ACC112 (cell line): ENCODE results near the gene LIN28B.
"Not testable (repeated sequence)": the region's sequence is repeated elsewhere in the genome, so short reads cannot be mapped to it uniquely, and the experiment has no call there.

Source experiments
- H2AFZ ChIP-seq: fragments of 200-600 bp; sonication (generic); one replicate; pipeline ENCODE4 v1.6.0; 2017; ENCODE audit warnings: antibody characterized with exemption, low read length; ENCODE audit not compliant: unreplicated experiment
- H3K27ac ChIP-seq: fragments of 200-600 bp; sonication (generic); 2 replicates; pipeline ENCODE4 v1.5.1; 2014; ENCODE audit warnings: low read depth, mild to moderate bottlenecking, antibody characterized with exemption, low read length, moderate library complexity
- H3K27me3 ChIP-seq: fragments of 200-600 bp; sonication (generic); 2 replicates; pipeline ENCODE4 v1.6.1; 2014; ENCODE audit warnings: mild to moderate bottlenecking, antibody characterized with exemption, low read length, moderate library complexity, mixed read lengths; ENCODE audit not compliant: insufficient read depth
- H3K36me3 ChIP-seq: fragments of 200-600 bp; sonication (generic); 2 replicates; pipeline ENCODE4 v1.6.1; 2016; ENCODE audit warnings: mild to moderate bottlenecking, antibody characterized with exemption, low read length, moderate library complexity, mixed read lengths; ENCODE audit not compliant: insufficient read depth
- H3K4me1 ChIP-seq: fragments of 200-600 bp; sonication (generic); one replicate; pipeline ENCODE4 v1.6.1; 2016; ENCODE audit warnings: low read length, mixed read lengths; ENCODE audit not compliant: insufficient read depth, unreplicated experiment, control insufficient read depth
- H3K4me3 ChIP-seq: fragments of 200-600 bp; sonication (generic); 2 replicates; pipeline ENCODE4 v1.5.1; 2014; ENCODE audit warnings: mild to moderate bottlenecking, low read depth, low read length
- H3K79me2 ChIP-seq: fragments of 200-600 bp; sonication (generic); one replicate; pipeline ENCODE4 v1.6.0; 2016; ENCODE audit warnings: low read length; ENCODE audit not compliant: control insufficient read depth, unreplicated experiment, insufficient read depth

Gene LIN28B

DNA sequence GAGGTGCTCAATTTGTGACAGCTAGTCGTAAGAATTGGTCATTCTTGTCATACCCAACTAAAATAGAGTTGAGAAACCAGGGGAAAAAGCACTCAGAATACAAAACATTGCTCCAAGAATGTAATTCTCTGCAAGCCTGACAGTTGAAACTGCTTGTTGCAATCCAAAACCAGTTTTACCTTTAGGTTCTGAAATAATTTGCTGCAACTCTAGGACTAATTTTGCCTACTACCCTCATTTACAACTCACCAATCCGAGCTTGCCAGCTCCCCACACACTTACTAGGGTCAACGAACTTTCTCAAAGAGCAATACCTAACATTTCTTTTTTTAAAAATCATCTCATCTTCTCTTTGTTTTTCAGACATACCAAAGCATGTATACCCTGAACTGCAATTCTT lies 29.7 kb downstream of the LIN28B start:
- Histone ChIP-seq H3K79me2 (no peaks in the 10 kb centered on the region), H3K4me3 (no peak overlapping the region)

GRCh38 chr6:104987218-104987617 lies 30.3 kb downstream of the LIN28B start:
- Histone ChIP-seq H3K27ac (no peak overlapping the region), H3K36me3 (no peaks in the 10 kb centered on the region), H3K79me2 (no peaks in the 10 kb centered on the region), H3K4me3 (no peak overlapping the region), H3K4me1 (no peaks in the 10 kb centered on the region), H2AFZ (no peak overlapping the region), H3K27me3 (no peaks in the 10 kb centered on the region)

More for the DNA sequence above, 29.7 kb downstream of the LIN28B start:
- Histone ChIP-seq H3K4me1 (no peaks in the 10 kb centered on the region), H2AFZ (no peak overlapping the region), H3K36me3 (no peaks in the 10 kb centered on the region), H3K27me3 (no peaks in the 10 kb centered on the region), H3K27ac (no peak overlapping the region)

DNA sequence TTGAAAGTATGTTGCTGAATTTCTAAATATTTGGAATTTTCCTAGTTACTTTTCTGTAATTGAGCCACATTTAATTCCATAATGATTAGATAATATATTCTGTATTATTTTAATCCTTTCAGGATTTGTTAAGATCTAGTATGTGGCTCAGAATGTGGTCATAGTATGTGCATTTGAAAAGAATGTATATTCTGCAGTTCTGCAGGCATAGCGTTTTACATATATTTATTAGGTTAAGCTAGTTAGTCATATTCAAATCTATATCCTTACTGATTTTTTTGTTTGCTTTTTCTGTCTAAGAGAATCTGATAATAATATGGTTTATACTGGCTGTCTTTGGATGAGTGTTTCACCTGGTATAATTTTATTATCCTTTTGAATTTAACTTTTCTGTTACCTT lies 33.2 kb downstream of the LIN28B start:
- H3K4me1 ChIP-seq = no peaks in the 10 kb centered on the region
- H3K27me3 ChIP-seq = no peaks in the 10 kb centered on the region
- H3K36me3 ChIP-seq = no peaks in the 10 kb centered on the region
- no peak overlapping the region for H2AFZ ChIP-seq
- no peaks in the 10 kb centered on the region for H3K79me2 ChIP-seq
- no peak overlapping the region for H3K4me3 ChIP-seq
- H3K27ac ChIP-seq = no peak overlapping the region

- not testable (repeated sequence) for H3K4me1 ChIP-seq, H3K4me3 ChIP-seq, H3K79me2 ChIP-seq, H3K27me3 ChIP-seq, H3K27ac ChIP-seq, H3K36me3 ChIP-seq, H2AFZ ChIP-seq
Observed at GRCh38 chr6:104991062-104991461, 34.2 kb downstream of the LIN28B start.

- not testable (repeated sequence) for H3K4me1 ChIP-seq, H3K27ac ChIP-seq, H3K4me3 ChIP-seq, H3K79me2 ChIP-seq, H3K27me3 ChIP-seq, H3K36me3 ChIP-seq, H2AFZ ChIP-seq
Observed at GRCh38 chr6:104993576-104993975, 36.7 kb downstream of the LIN28B start.

DNA sequence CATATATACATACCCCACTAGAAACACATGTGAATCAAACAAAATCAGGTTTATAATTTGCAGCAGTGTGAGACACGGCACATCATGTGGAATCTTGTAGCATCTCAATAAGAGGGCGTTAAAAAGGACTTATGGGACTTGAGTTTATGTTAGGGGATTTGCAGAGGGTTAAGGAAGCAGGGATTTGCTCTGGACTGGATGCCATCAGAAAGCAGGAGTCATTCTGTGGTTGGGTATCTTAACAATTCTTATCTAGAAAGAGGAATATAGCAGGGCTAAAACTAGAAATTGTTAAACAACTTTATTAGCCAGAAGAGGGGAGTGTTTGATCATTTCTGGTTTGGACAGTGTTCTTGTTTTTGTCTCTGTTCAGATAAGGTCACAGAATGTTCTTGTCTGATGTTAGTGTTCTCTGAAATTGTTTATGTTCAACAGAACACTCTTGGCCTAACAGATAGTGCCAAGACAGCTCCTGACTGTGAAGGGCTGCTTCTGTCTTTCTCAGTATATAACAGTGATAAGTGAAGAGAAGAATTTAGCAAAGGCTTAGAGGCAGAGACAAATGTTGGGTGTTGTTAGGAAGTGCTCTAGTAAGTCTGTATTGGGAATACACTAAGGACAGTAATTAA lies 39.2 kb downstream of the LIN28B start:
- Histone ChIP-seq H3K4me3 (no peak overlapping the region), H3K4me1 (peaks cover 5% of the 10 kb centered on the region), H3K27me3 (no peaks in the 10 kb centered on the region), H3K27ac (peak overlapping the region; percentile 8; the same call in 1 of the 2 replicates), H2AFZ (peak overlapping the region; percentile 43), H3K36me3 (no peaks in the 10 kb centered on the region), H3K79me2 (no peaks in the 10 kb centered on the region)

GRCh38 chr6:105001063-105001462 lies 44.2 kb downstream of the LIN28B start:
- H3K4me3 ChIP-seq = no peak overlapping the region
- no peak overlapping the region for H2AFZ ChIP-seq
- no peak overlapping the region for H3K27ac ChIP-seq
- H3K4me1 ChIP-seq = peaks cover 5% of the 10 kb centered on the region
- H3K79me2 ChIP-seq = no peaks in the 10 kb centered on the region
- H3K27me3 ChIP-seq = no peaks in the 10 kb centered on the region
- H3K36me3 ChIP-seq = no peaks in the 10 kb centered on the region

DNA sequence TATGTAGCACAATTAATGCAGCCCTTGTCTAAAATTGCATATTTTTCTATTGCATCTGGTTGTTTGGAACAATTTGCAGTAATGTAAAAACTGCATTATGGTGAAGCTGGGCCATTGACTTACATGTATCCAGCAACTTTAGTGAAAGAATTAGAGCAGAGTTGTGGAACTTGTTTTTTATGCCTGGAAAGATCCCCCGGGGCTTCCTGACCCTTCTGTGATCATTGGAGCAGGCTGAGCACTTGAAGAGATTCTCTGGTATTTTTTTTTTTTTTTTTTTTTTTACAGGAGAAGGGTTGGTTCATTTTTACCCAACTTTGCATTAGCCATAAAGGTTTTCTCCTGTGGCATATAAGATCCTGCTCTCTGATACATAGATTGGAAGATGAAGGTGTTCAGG lies 45.0 kb downstream of the LIN28B start:
- Histone ChIP-seq H3K27me3 (no peaks in the 10 kb centered on the region), H2AFZ (no peak overlapping the region), H3K36me3 (no peaks in the 10 kb centered on the region), H3K79me2 (no peaks in the 10 kb centered on the region), H3K4me3 (no peak overlapping the region), H3K27ac (no peak overlapping the region), H3K4me1 (no peaks in the 10 kb centered on the region)

DNA sequence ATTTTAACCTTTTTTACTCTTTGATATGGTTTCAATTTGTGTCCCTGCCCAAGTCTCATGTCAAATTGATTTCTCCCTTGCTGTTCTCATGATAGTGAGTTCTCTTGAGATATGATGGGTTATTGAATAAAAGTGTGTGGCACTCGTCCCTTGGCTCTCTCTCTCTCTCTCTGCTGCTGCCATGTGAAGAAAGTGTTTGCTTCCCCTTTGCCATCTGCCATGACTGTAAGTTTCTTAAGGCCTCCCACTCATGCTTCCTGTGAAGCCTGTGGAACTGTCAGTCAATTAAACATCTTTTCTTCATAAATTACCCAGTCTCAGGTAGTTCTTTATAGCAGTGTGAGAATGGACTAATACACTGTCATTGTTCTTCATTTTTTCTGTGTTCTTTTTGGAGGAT lies 48.5 kb downstream of the LIN28B start:
- Histone ChIP-seq H3K4me3 (no peak overlapping the region), H3K27me3 (no peaks in the 10 kb centered on the region), H3K27ac (no peak overlapping the region), H3K36me3 (no peaks in the 10 kb centered on the region), H3K4me1 (no peaks in the 10 kb centered on the region), H3K79me2 (no peaks in the 10 kb centered on the region), H2AFZ (no peak overlapping the region)

GRCh38 chr6:105013459-105013858 lies 56.6 kb downstream of the LIN28B start:
- not testable (repeated sequence) for H2AFZ ChIP-seq, H3K79me2 ChIP-seq, H3K36me3 ChIP-seq, H3K4me3 ChIP-seq, H3K27me3 ChIP-seq, H3K27ac ChIP-seq
- H3K4me1 ChIP-seq = peaks cover 12% of the 10 kb centered on the region

DNA sequence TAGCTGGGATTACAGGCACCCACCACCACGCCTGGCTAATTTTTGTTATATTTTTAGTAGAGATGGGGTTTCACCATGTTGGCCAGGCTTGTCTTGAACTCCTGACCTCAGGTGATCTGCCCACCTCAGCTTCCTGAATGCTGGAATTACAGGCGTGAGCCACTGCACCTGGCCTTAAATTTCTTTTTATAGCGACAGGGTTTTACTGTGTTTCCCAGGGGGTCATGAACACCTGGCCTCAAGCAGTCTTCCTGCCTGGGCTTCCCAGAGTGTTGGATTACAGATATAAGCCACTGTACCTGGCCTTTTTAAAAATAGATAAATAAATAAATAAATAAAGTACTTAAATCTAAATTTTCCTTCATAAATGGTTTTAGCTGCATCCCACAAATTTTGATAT lies 57.5 kb downstream of the LIN28B start:
- peaks cover 12% of the 10 kb centered on the region for H3K4me1 ChIP-seq
- H2AFZ ChIP-seq = no peak overlapping the region
- no peak overlapping the region for H3K27ac ChIP-seq
- no peak overlapping the region for H3K4me3 ChIP-seq
- H3K36me3 ChIP-seq = no peaks in the 10 kb centered on the region
- H3K79me2 ChIP-seq = no peaks in the 10 kb centered on the region
- no peaks in the 10 kb centered on the region for H3K27me3 ChIP-seq
